Measurements from ENCODE around the gene RNF166. TPM values are rescaled to one million over a fixed set of nuclear protein-coding genes. Genes with fewer than 3 reads are reported as not detected.

The RNF166 gene
- total and polyA plus RNA-seq, 2 donors (not counting 1 experiment from before 2014, with no cell fraction given), result 6.6 to 9.7 TPM

GRCh38 chr16:88684569-88685155 lies 21.5 kb downstream of the RNF166 start:
- Histone ChIP-seq H2AFZ (ENCODE audit: low read length) (no peak overlapping the region), H3K4me3 (replicated peaks in 1 of 4; ENCODE audit: control extremely low read depth in 1 of 4, insufficient read depth in 1 of 4, low read depth in 3 of 4, low read length in 4 of 4) (no peak overlapping the region), H3K27ac (ENCODE audit: insufficient read depth, low read length) (no peak overlapping the region), H3K4me2 (ENCODE audit: extremely low read depth, insufficient read depth, low read length) (peak overlapping the region; percentile 20), H3K4me1 (ENCODE audit: control insufficient read depth, extremely low read depth, insufficient read depth, low read length) (peaks cover 10% of the 10 kb centered on the region), H3K9ac (ENCODE audit: insufficient read depth, low read length) (peak overlapping the region; percentile 23), H3K36me3 (ENCODE audit: control insufficient read depth, insufficient read depth, low read length) (no peaks in the 10 kb centered on the region), H4K20me1 (ENCODE audit: control insufficient read depth, extremely low read depth, insufficient read depth, low read length) (no peaks in the 10 kb centered on the region), H3K79me2 (ENCODE audit: control insufficient read depth, insufficient read depth, low read length) (no peaks in the 10 kb centered on the region), H3K27me3 (ENCODE audit: control insufficient read depth, insufficient read depth, low read length) (peaks cover 9% of the 10 kb centered on the region), H3K9me3 (ENCODE audit: control insufficient read depth, insufficient read depth, low read depth, low read length) (no peaks in the 10 kb centered on the region)
- no peak for DNase-seq (ENCODE audit: low read depth in 2 of 2)
- TF ChIP-seq EZH2 (IDR thresholded peaks at IDR 0.05; ENCODE audit: low read length, missing control alignments) (no peak), CTCF (conservative IDR thresholded peaks at IDR 0.05 in 1 of 2, IDR thresholded peaks at IDR 0.05 in 1 of 2; ENCODE audit: low read depth in 1 of 2, low read length in 2 of 2) (no peak)

- Histone ChIP-seq H3K4me1 (ENCODE audit: control insufficient read depth, extremely low read depth, insufficient read depth, low read length) (peaks cover 10% of the 10 kb centered on the region), H4K20me1 (ENCODE audit: control insufficient read depth, extremely low read depth, insufficient read depth, low read length) (no peaks in the 10 kb centered on the region), H3K27me3 (ENCODE audit: control insufficient read depth, insufficient read depth, low read length) (peaks cover 4% of the 10 kb centered on the region), H3K36me3 (ENCODE audit: control insufficient read depth, insufficient read depth, low read length) (no peaks in the 10 kb centered on the region), H3K27ac (ENCODE audit: insufficient read depth, low read length) (no peak overlapping the region), H3K4me3 (replicated peaks in 1 of 4; ENCODE audit: control extremely low read depth in 1 of 4, insufficient read depth in 1 of 4, low read depth in 3 of 4, low read length in 4 of 4) (no peak overlapping the region), H3K9me3 (ENCODE audit: control insufficient read depth, insufficient read depth, low read depth, low read length) (no peaks in the 10 kb centered on the region), H3K4me2 (ENCODE audit: extremely low read depth, insufficient read depth, low read length) (no peak overlapping the region), H3K9ac (ENCODE audit: insufficient read depth, low read length) (no peak overlapping the region), H3K79me2 (ENCODE audit: control insufficient read depth, insufficient read depth, low read length) (no peaks in the 10 kb centered on the region), H2AFZ (ENCODE audit: low read length) (peak overlapping the region; percentile 23)
- no peak for TF ChIP-seq EZH2 (IDR thresholded peaks at IDR 0.05; ENCODE audit: low read length, missing control alignments)
- TF ChIP-seq CTCF (conservative IDR thresholded peaks at IDR 0.05 in 1 of 2, IDR thresholded peaks at IDR 0.05 in 1 of 2; ENCODE audit: low read depth in 1 of 2, low read length in 2 of 2), result no peak
- DNase-seq (ENCODE audit: low read depth in 2 of 2), result peak in 1 of 2 donors; percentile 28
Measured at GRCh38 chr16:88681709-88682451, 24.3 kb downstream of the RNF166 start.

GRCh38 chr16:88681084-88681680 lies 25.0 kb downstream of the RNF166 start:
- H2AFZ ChIP-seq (ENCODE audit: low read length), result no peak overlapping the region
- TF ChIP-seq CTCF (conservative IDR thresholded peaks at IDR 0.05 in 1 of 2, IDR thresholded peaks at IDR 0.05 in 1 of 2; ENCODE audit: low read depth in 1 of 2, low read length in 2 of 2) (no peak), EZH2 (IDR thresholded peaks at IDR 0.05; ENCODE audit: low read length, missing control alignments) (no peak)
- H3K79me2 ChIP-seq (ENCODE audit: control insufficient read depth, insufficient read depth, low read length), result no peaks in the 10 kb centered on the region
- H3K9me3 ChIP-seq (ENCODE audit: control insufficient read depth, insufficient read depth, low read depth, low read length), result no peaks in the 10 kb centered on the region
- H3K4me2 ChIP-seq (ENCODE audit: extremely low read depth, insufficient read depth, low read length), result no peak overlapping the region
- H3K4me1 ChIP-seq (ENCODE audit: control insufficient read depth, extremely low read depth, insufficient read depth, low read length), result peaks cover 8% of the 10 kb centered on the region
- H3K9ac ChIP-seq (ENCODE audit: insufficient read depth, low read length), result no peak overlapping the region
- no peaks in the 10 kb centered on the region for H3K36me3 ChIP-seq (ENCODE audit: control insufficient read depth, insufficient read depth, low read length)
- peaks cover 4% of the 10 kb centered on the region for H3K27me3 ChIP-seq (ENCODE audit: control insufficient read depth, insufficient read depth, low read length)
- no peak overlapping the region for H3K27ac ChIP-seq (ENCODE audit: insufficient read depth, low read length)
- H3K4me3 ChIP-seq (replicated peaks in 1 of 4; ENCODE audit: control extremely low read depth in 1 of 4, insufficient read depth in 1 of 4, low read depth in 3 of 4, low read length in 4 of 4), result no peak overlapping the region
- H4K20me1 ChIP-seq (ENCODE audit: control insufficient read depth, extremely low read depth, insufficient read depth, low read length), result no peaks in the 10 kb centered on the region
- DNase-seq (ENCODE audit: low read depth in 2 of 2), result no peak
